K562 treated with DMSO at 1 percent for 48 hours (cell line): Measurements from ENCODE around the gene FAXC. TPM values are rescaled to one million over a fixed set of nuclear protein-coding genes. Genes with fewer than 3 reads are reported as not detected.

ENCODE experiments used
- total RNA-seq: library from RNA; unstranded; fragments of 300-600 nt; gene quantifications from 2 replicates; pipeline ENCODE4 v1.2.3, GENCODE V29; 2022; ENCODE audit warnings: low replicate concordance; ENCODE audit errors: extremely low read depth

Gene FAXC
- total RNA-seq: not detected in 2 replicates

GRCh38 chr6:99349171-99350141 is at the start of gene FAXC:
Gene FAXC (minus strand): TSS chr6:99349674. CDS start chr6:99349372, 302 bp downstream.

GRCh38 chr6:99393698-99394531 is 44.4 kb upstream of the FAXC start, which contains the start of gene COQ3:
Gene COQ3 (minus strand): TSS chr6:99394195. CDS start chr6:99394179, 16 bp downstream.

Other genes with a start within 250 kb of the FAXC start
- not detected in 2 replicates for gene COQ3, start 44.5 kb upstream of the FAXC start, total RNA-seq
- gene PNISR, start 75.6 kb upstream of the FAXC start, total RNA-seq: not detected in 2 replicates
- gene USP45, start 165.7 kb upstream of the FAXC start, total RNA-seq: not detected in 2 replicates
- gene CCNC, start 219.0 kb upstream of the FAXC start, total RNA-seq: not detected in 2 replicates